PC-3 (cell line): ENCODE measurements around the gene PEX10. TPM values are rescaled to one million over a fixed set of nuclear protein-coding genes. Genes with fewer than 3 reads are reported as not detected.

Source experiments
- ATAC-seq: fragments of 200-7000 bp; cut with Tn5 transposase; 2 replicates; pipeline ENCODE4 v1.9.1; 2020; ENCODE audit warnings: mild to moderate bottlenecking, moderate library complexity
- BruUV-seq: library from RNA; stranded (reverse); fragments of 400-500 nt; replicated peaks from 2 replicates; lab custom pipeline; 2021; lab: Mats Ljungman, UMichigan
- CTCF ChIA-PET: fragments of 300-600 bp; sonication (Branson Sonifier 250); formaldehyde crosslinking; loops from one replicate; lab custom pipeline; 2022; ENCODE audit warnings: antibody characterized with exemption; lab: Charles Lee
- POLR2A ChIA-PET: fragments of 300-600 bp; sonication (Branson Sonifier 250); formaldehyde crosslinking; loops from one replicate; lab custom pipeline; 2022; ENCODE audit warnings: antibody characterized with exemption; ENCODE audit not compliant: unreplicated experiment; lab: Charles Lee
- DNase-seq: peaks from one replicate; pipeline ENCODE4 v3.0.0-alpha.2; 2015
- H2AFZ ChIP-seq: fragments of 300-600 bp; sonication (generic); 2 replicates; pipeline ENCODE4 v1.6.0; 2016; ENCODE audit warnings: antibody characterized with exemption, low read length
- H3F3A ChIP-seq: fragments of 300-600 bp; sonication (generic); one replicate; pipeline ENCODE4 v1.6.0; 2017; ENCODE audit warnings: antibody characterized with exemption, low read length, control low read depth, mild to moderate bottlenecking; ENCODE audit not compliant: unreplicated experiment
- H3K27ac ChIP-seq: fragments of 300-600 bp; sonication (generic); 2 replicates; pipeline ENCODE4 v1.5.1; 2016; ENCODE audit warnings: mild to moderate bottlenecking, low read length
- H3K27me3 ChIP-seq: fragments of 300-600 bp; sonication (generic); 2 replicates; pipeline ENCODE4 v1.6.1; 2016; ENCODE audit warnings: low read length, mixed read lengths
- H3K36me3 ChIP-seq: fragments of 300-600 bp; sonication (generic); 2 replicates; pipeline ENCODE4 v1.6.1; 2016; ENCODE audit warnings: low read depth, mixed run types, low read length, mixed read lengths
- H3K4me1 ChIP-seq: fragments of 300-600 bp; sonication (generic); 2 replicates; pipeline ENCODE4 v1.5.1; 2016; ENCODE audit warnings: low read length; ENCODE audit not compliant: insufficient read depth
- H3K4me2 ChIP-seq: fragments of 300-600 bp; sonication (generic); 2 replicates; pipeline ENCODE4 v1.6.0; 2016; ENCODE audit warnings: low read length
- H3K4me3 ChIP-seq: fragments of 300-600 bp; sonication (generic); 2 replicates; pipeline ENCODE4 v1.5.1; 2016; ENCODE audit warnings: mild to moderate bottlenecking, low read length, mixed read lengths
- H3K79me2 ChIP-seq: fragments of 300-600 bp; sonication (generic); 2 replicates; pipeline ENCODE4 v1.6.1; 2017; ENCODE audit warnings: low read length, mixed read lengths
- H3K9ac ChIP-seq: fragments of 300-600 bp; sonication (generic); 2 replicates; pipeline ENCODE4 v1.6.0; 2016; ENCODE audit warnings: mild to moderate bottlenecking, low read length
- H3K9me2 ChIP-seq: fragments of 300-600 bp; sonication (generic); replicated peaks from 2 replicates; pipeline ENCODE4 v1.6.1; 2016; ENCODE audit warnings: mixed run types, low read length, mixed read lengths
- H3K9me3 ChIP-seq: fragments of 300-600 bp; sonication (generic); 2 replicates; pipeline ENCODE4 v1.6.1; 2016; ENCODE audit warnings: low read length, mixed read lengths
- H4K20me1 ChIP-seq: fragments of 300-600 bp; sonication (generic); 2 replicates; pipeline ENCODE4 v1.6.1; 2016; ENCODE audit warnings: low read length, mixed read lengths
- CTCF ChIP-seq: fragments of 300-600 bp; sonication (generic); conservative IDR thresholded peaks from 2 replicates; pipeline ENCODE4 v1.5.1; 2017; ENCODE audit warnings: antibody characterized with exemption, low read depth, mild to moderate bottlenecking, low read length
- EZH2 ChIP-seq: fragments of 300-600 bp; sonication (generic); IDR thresholded peaks from one replicate; pipeline ENCODE4 v1.6.1; 2017; ENCODE audit warnings: antibody characterized with exemption, mild to moderate bottlenecking, low read length; ENCODE audit not compliant: unreplicated experiment
- EZH2phosphoT487 ChIP-seq: fragments of 300-600 bp; sonication (generic); IDR thresholded peaks from 2 replicates; pipeline ENCODE4 v1.6.1; 2018; ENCODE audit warnings: mild to moderate bottlenecking, antibody characterized with exemption, low read length, borderline replicate concordance
- intact Hi-C: fragments of 100-400 bp; cut with micrococcal nuclease; formaldehyde crosslinking; loops from 2 replicates; pipeline ENCODE4 v1.9.0; 2023
- total RNA-seq: library from RNA; depleted of rRNA; stranded (reverse); fragments of >200 nt; gene quantifications from 2 replicates; pipeline ENCODE4 v1.2.3, GENCODE V29; 2014

PEX10 gene
- total RNA-seq, 1 experiment from 2014 or later: 100 TPM

- no peak overlapping the region for H3K27ac ChIP-seq
- TF ChIP-seq EZH2 (no peak), CTCF (no peak), EZH2phosphoT487 (no peak)
- H3K4me3 ChIP-seq: no peak overlapping the region
- H3K9ac ChIP-seq: no peak overlapping the region
- H2AFZ ChIP-seq: no peak overlapping the region
- peaks cover 73% of the 10 kb centered on the region for H3K36me3 ChIP-seq
- no peaks in the 10 kb centered on the region for H3K9me2 ChIP-seq
- no peaks in the 10 kb centered on the region for H3K9me3 ChIP-seq
- H3F3A ChIP-seq: peaks cover 5% of the 10 kb centered on the region
- peaks cover 13% of the 10 kb centered on the region for H3K4me1 ChIP-seq
- H3K79me2 ChIP-seq: peaks cover 58% of the 10 kb centered on the region
- DNase-seq (no peak), ATAC-seq (no peak)
- no peaks in the 10 kb centered on the region for H3K27me3 ChIP-seq
- peaks cover 14% of the 10 kb centered on the region for H4K20me1 ChIP-seq
- CTCF ChIA-PET: no interaction called here
- intact Hi-C loops: no loop called here
- no TSS peak for BruUV-seq
- POLR2A ChIA-PET: no interaction called here
- no peak overlapping the region for H3K4me2 ChIP-seq
These were observed 15.9 kb downstream of the PEX10 start for GRCh38 chr1:2396476-2396875.

GRCh38 chr1:2396059-2396458 lies 16.3 kb downstream of the PEX10 start:
- no TSS peak for BruUV-seq
- H3K36me3 ChIP-seq: peaks cover 73% of the 10 kb centered on the region
- no peaks in the 10 kb centered on the region for H3K9me2 ChIP-seq
- H3F3A ChIP-seq: peaks cover 5% of the 10 kb centered on the region
- H3K4me1 ChIP-seq: peaks cover 13% of the 10 kb centered on the region
- CTCF ChIA-PET: no interaction called here
- intact Hi-C loops: no loop called here
- no peak overlapping the region for H3K4me2 ChIP-seq
- H3K27ac ChIP-seq: no peak overlapping the region
- TF ChIP-seq EZH2: no peak
- no peak for TF ChIP-seq CTCF
- no peak for TF ChIP-seq EZH2phosphoT487
- DNase-seq (no peak), ATAC-seq (no peak)
- POLR2A ChIA-PET: no interaction called here
- peaks cover 13% of the 10 kb centered on the region for H4K20me1 ChIP-seq
- H2AFZ ChIP-seq: no peak overlapping the region
- no peak overlapping the region for H3K4me3 ChIP-seq
- H3K27me3 ChIP-seq: no peaks in the 10 kb centered on the region
- peaks cover 59% of the 10 kb centered on the region for H3K79me2 ChIP-seq
- no peak overlapping the region for H3K9ac ChIP-seq
- no peaks in the 10 kb centered on the region for H3K9me3 ChIP-seq

GRCh38 chr1:2395245-2395644 lies 17.1 kb downstream of the PEX10 start:
- Histone ChIP-seq H3K4me2 (no peak overlapping the region), H3K79me2 (peaks cover 67% of the 10 kb centered on the region), H3K27ac (no peak overlapping the region), H3K9me2 (no peaks in the 10 kb centered on the region), H3K9me3 (no peaks in the 10 kb centered on the region), H3K27me3 (no peaks in the 10 kb centered on the region), H3K4me1 (peaks cover 17% of the 10 kb centered on the region), H3F3A (peaks cover 5% of the 10 kb centered on the region), H3K36me3 (peaks cover 66% of the 10 kb centered on the region), H4K20me1 (peaks cover 13% of the 10 kb centered on the region), H3K4me3 (no peak overlapping the region), H2AFZ (no peak overlapping the region), H3K9ac (no peak overlapping the region)
- TF ChIP-seq EZH2phosphoT487: no peak
- no peak for TF ChIP-seq EZH2
- TF ChIP-seq CTCF: no peak
- ATAC-seq (no peak), DNase-seq (no peak)
- no TSS peak for BruUV-seq
- intact Hi-C loops: no loop called here
- POLR2A ChIA-PET: no interaction called here
- CTCF ChIA-PET: no interaction called here
